Pons (tissue), 1 donor: ENCODE data around the gene CREG2.
A peak's percentile ranks its signal among the peaks of the same experiment; 100 is the strongest.

Experiments
- DNase-seq: peaks from one replicate; pipeline ENCODE4 v3.0.0-alpha.2; 2016; ENCODE audit warnings: low spot score

Gene CREG2, protein sequence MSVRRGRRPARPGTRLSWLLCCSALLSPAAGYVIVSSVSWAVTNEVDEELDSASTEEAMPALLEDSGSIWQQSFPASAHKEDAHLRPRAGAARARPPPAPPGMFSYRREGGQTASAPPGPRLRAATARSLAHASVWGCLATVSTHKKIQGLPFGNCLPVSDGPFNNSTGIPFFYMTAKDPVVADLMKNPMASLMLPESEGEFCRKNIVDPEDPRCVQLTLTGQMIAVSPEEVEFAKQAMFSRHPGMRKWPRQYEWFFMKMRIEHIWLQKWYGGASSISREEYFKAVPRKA

GRCh38 chr2:101387151-101387834, at the start of gene CREG2:
Gene CREG2 (minus strand): TSS chr2:101387503. CDS start chr2:101387457, 46 bp downstream.
- peak; percentile 48 for DNase-seq

DNA sequence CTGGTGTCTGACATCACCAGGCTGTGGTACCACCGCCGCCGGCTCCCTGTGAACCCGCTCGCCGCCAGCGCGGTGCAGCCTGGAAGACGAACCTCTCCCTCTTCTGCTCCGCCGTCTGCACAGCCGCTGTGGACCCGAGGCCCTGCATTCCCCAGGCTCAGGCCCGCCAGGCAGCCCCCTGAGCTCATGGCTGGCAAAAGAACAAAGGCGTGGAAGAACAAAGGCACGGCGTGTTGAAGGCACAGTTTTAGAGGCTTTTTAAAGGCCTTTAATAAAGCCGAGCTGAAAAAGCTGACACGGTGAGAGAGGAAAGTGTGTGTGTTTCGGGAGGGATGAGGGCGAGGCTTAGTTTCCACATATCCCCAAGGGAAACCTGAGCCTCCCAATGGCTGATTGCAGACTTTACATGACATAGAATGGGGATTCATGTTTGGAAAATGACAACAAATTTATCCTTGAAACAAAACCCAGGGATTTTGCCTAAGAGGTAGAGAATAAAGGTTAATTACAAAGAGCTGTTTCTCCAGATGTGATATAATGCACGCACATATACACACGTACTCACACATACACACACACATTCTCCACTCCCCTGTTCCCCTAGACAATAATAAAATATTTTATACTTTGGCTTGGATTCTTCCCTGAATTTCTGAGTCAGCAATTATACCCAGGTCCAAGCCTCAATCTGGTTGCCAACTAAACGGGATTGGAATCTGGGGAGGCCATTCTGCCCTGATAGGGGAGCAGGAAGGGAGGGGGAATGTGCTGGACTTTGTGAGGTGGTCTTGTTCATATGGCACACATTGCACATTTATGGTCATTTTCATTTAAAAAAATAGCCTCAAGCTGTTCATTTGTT, 47.9 kb upstream of the CREG2 start:
- no peak for DNase-seq

DNA sequence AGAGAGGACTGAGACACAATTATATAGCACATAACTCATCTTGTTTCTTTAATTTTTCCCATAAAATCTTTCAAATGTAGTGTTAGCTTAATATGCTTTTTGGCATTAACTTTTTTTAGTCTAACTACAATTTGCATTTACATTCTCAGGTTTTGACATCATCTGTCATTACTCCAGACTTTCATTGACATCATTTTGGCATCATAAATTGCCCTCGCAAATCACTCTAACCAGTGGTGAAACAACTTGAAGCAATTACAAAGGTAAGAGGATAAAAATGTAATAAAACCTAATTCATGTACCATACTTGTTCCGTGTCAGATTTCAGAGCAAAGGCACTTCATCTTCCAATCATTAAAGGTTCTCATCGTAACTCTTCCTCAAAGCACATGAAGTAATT, 46.2 kb upstream of the CREG2 start:
- DNase-seq: no peak

DNA sequence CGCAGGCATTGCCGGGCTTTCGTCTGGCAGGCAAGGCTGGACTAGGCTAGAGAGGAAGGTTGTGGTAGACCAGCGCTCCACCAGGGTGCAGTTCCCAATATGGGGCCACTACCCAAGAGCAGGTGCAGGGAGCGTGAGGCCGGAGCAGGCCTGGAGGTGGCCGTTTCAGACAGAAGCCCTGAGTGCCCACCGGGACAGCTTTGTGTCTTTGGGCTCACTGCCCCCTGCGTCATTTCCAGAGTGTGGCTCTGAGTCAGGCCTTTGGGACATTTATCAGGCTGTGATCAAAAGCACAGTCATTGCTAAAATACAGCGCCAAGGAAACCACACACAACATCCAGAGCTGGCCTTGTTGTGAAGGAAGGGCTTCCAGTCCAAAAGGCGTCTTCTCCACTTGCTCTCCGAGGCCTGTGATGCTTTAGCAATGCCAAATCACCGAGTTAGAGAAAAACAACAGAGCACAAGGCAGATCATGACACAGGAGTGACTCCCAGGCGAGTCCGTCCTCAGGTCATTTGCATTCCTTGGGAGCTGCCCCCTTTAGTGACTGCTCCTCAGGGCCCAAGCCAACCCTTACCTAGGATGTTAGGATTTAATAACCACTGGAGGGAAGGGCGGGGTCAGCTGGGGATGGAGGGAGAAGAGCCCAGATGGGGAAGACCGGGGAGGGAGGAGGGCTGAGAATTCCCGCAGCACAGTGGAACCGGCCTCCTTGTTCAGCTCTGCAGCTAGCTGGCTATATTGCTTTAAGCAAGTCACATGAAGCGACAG, 45.3 kb upstream of the CREG2 start:
- DNase-seq: no peak

GRCh38 chr2:101431486-101431885, 44.2 kb upstream of the CREG2 start:
- no peak for DNase-seq

DNA sequence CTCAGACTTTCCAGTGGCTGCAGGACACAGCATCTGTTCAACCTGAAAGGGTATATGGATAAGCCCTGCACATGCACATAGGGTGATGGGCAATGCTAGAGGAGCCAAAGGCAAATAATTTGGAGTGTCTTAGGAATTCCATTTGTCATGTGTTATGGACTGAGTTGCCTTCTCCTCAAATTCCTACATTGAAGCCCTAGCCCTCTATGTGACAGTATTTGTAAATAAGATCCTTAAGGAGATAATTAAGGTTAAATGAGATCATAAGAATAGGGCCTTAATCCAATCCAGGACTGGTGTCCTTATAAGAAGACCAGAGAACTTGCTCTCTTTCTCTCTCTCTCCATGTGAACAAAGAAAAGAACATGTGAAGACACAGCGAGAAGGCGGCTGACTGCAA, 42.9 kb upstream of the CREG2 start:
- no peak for DNase-seq

DNA sequence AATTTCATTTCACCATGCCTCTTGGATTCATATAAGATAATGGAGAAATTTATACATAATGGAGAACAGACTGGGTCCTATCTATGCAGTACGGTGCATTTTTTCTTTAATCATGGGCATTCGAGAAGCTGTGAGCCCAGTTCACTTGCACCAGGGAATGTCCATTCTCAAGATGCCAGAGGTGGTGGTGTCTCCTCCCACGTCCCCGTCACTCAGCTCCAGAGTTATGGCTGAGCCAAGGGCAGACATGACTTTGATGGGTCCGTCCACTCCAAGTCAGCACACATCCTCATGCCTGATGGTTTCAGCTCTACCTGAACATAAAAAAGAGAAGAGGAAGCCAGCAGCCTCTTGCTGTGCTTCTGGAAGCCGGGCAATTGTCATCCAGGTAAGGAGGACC, 42.1 kb upstream of the CREG2 start:
- DNase-seq: no peak

DNA sequence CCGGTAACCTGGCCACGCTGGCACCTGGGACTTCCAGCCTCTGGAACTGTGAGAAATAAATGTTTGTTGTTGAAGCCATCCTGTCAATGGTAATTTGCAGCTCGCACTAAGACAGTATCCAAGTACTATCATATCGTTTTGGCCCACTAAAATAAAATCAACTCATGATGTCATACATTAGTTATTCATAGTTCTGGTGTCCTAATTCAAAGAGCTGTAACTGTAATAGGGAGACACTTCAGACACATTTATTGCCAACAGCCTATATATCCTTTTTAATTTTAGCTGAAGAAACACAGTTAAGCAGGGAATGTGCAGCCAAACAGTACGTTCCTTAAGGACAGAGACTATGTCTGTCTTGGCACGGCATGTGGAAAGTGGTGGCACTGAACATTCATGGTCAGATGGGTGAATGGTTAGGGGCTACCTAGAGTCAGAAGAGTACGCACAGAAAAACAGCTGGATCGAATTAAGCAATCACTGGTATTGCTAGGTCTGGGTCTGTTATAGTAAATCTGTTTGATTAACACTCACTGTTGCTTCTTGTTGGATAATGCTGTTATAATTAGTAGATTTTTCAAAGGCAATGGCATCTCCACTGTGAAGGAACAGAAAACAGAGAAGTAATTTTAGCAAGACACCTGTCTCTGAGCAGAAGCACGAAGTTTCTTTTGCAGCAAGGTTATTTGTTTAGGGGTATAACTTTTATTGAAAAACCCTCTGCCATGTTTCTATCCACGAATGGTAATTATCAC, 41.3 kb upstream of the CREG2 start:
- no peak for DNase-seq

DNA sequence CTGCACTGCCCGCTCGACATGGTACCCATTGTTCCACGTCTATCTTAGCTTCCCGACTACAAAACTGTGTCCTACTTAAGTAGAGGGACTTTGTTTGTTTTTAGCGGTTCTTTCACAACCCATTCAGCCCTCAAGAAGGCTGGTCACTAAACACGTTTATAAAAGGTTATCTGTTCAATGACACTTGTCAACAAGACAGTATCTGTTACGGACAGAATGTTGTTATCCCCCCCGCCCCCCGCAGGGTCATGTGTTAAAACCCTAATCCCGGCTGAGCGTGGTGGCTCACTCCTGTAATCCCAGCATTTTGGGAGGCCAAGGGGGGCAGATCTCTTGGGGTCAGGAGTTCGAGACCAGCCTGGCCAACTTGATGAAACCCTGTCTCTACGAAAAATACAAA, 40.4 kb upstream of the CREG2 start:
- DNase-seq: no peak

DNA sequence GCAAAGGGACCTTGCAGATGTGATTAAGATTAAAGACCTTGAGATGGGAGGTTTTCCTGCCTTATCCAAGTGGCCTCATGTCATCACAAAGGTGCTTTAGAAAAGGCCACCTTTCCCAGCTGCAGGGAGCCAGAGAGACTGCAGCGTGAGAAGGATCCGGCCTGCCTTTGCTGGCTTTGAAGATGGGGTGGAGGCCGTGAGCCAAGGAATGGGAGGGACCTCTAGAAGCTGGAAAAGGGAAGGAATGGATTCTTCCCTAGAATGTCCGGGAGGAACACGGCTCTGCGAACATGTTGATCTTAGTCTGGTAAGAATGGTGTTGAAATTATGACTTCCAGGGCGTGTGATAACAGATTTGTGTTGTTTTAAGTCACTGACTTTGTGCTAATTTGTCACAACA, 39.9 kb upstream of the CREG2 start:
- DNase-seq: no peak

DNA sequence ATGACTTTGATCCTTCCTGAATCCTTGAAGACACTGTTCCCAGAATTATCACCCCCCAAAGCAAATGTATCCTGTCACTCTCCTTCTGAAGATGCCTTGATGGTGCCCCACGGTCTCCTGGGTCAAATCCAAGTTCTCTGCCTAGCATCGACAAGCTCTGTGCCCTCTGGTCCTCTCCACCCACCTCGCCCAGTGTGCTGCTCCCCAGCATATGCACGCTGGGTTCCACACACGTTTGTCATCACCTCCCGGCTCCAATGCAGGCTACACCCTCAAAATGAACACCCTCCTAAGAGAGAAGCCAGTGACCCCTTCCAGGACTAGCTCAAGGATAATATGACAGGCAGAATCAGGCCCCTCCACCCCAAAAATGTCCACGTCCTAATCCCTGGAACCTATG, 39.5 kb upstream of the CREG2 start:
- DNase-seq: no peak

DNA sequence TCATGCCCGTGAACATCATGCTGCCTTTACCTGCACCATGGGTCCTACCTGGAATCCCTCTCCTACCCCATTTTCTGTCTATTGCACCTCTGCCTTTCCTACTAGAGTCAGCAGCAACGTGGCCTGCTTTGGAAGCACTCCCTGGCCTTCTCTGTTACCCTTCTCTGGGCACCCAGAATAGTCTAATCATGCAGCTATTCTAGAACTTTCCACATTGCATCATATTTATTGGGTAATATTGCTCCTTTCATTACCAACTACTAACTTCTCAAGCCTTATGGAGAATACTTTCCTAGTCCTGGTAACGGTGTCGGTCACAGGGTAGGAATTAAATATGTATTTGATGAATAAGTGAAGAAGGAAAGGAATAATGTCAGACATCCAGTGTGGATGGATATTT, 33.3 kb upstream of the CREG2 start:
- no peak for DNase-seq

GRCh38 chr2:101419096-101419663, 31.9 kb upstream of the CREG2 start:
- peak; percentile 57 for DNase-seq

DNA sequence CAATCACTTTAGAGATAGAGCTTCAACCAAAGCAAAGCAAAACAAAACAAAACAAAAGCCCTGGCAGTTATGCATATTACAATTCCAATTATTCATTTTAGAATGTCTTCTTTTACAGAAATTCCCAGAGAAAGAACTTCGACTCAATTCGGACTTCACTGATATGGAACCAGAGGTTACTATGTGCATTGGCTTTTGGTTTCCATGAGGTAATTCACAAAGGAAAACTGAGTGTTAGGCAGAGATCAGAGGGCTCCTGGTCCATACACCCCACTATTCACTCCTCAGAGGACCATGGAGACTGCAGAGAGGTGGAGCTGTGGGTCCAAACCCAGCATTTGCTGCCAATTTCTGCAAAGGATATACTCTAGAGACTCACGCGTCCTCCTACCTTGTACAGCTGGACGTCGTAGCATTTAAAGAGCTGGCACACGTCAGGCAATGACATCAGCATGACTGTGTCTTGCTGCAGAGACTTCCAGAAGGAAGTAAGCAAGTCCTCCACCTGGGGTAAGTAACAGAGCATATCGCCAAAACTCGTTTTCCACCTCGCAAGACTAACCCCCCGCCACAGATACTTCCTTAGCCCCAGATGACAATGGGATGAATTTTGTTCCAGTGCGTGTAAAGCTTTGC, 31.3 kb upstream of the CREG2 start:
- DNase-seq: no peak

- no peak for DNase-seq
These were observed 29.3 kb upstream of the CREG2 start for GRCh38 chr2:101416609-101417008.

- no peak for DNase-seq
These were observed 28.6 kb upstream of the CREG2 start for GRCh38 chr2:101415884-101416283.

- no peak for DNase-seq
These were observed 27.9 kb upstream of the CREG2 start for GRCh38 chr2:101415220-101415619.

- DNase-seq: no peak
These were observed 24.9 kb upstream of the CREG2 start for GRCh38 chr2:101412092-101412694.

DNA sequence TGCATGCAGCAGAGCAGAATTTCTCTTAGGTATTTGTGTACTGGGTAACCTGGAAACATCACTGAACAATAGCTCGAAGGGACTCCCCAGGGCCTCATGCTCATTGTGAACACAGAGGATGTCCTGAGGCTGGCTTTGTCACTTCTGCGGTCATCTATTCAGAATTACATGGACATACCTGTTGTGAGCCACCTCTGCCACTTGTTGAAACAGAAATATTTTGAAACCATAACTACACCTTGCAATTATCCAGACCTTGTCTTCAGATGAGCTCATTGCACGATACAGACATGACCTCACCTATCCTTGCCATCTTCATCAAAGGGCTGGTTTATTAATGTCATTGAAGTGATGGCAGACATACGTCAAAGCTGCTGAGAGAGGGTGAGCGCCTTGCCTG, 23.4 kb upstream of the CREG2 start:
- no peak for DNase-seq

DNA sequence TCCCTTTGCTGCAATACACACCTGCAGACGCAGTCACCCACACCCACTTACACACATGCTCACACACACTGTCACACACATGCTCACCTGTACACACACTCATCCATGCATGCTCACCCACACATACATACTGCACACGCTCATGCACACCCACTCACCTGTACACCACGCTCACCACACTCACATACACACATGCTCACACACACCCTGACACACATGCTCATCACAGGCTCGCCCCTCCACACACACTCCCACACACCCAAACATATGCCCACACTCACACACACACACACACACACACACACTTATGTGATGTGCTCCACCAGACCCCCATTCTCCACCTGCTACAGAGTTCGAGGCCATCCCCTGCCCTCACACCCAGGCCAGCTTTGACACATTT, 22.8 kb upstream of the CREG2 start:
- no peak for DNase-seq
